HG03064 (cell line): ENCODE data around the gene PRR4.

ENCODE experiments used
- ATAC-seq: cut with Tn5 transposase; IDR thresholded peaks from one replicate; pipeline ENCODE4 v1.9.1; 2021; ENCODE audit warnings: low read depth; ENCODE audit not compliant: unreplicated experiment

Gene PRR4

GRCh38 chr12:10849425-10849878 is at the start of gene PRR4:
PRR4 (minus strand) TSS chr12:10849475; CDS start chr12:10849437, 38 bp downstream.
- ATAC-seq, result no peak

DNA sequence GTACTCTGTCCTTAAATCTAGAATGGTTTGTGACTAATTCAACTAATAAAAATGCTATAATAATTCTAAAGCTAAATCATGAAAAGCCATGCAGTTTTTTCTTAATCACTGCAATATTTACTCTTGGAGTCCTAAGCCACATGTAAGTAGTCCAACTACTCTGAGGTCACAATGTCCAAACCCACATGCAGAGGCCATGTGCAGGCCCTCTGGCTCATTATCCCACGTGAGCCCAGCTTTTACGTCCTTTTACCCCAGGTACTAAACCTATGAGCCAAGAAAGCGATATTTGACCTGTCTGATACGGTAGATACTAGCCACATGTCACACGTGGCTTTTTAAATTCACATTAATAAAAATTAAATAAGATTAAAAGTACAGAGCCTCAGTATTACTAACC is 47.6 kb upstream of the PRR4 start:
- ATAC-seq, result no peak

DNA sequence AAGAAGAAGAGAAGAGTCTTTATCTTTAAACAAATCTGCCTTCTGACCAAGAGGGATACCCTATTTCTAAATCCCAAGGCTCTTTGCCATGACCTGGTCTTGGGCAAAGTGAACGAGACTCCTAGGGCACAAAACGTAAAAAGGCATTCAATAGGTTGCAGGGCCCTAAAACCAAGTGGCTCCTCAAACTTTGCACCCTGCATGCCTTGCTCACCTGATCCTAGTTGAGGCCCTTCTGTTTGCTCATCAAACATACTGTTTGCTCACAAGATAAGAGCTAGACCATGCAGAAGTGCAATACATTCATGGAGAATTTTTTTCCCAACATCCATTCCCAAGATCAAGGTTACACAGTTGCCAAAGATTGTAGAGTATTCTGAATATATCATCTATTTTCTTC is 42.7 kb upstream of the PRR4 start:
- no peak for ATAC-seq

- ATAC-seq, result no peak
These were observed 40.0 kb upstream of the PRR4 start for GRCh38 chr12:10889226-10889625.

GRCh38 chr12:10884086-10884725 is 34.9 kb upstream of the PRR4 start, which contains the start of gene PRH1:
PRH1 (minus strand) TSS chr12:10884255; CDS start chr12:10884217, 38 bp downstream.
- no peak for ATAC-seq

DNA sequence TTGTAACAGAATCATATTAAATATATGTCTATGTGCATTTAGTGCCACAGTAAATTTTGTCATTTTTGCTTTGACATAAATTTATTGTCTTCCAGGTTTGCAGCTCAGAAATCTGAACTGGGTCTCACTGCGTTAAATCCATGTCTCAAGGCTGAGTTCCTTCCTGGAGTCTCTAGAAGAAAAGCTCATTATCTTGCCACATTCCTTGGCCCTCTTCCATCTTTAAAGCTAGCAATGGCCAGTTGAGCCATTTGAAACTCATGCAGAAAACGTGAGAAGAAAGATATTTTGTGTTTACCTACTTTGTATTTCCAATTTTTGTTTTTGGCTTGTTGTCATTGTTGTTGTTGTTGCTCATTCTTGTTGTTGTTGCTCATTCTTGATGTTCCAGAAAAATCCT is 24.1 kb upstream of the PRR4 start:
- ATAC-seq, result no peak

DNA sequence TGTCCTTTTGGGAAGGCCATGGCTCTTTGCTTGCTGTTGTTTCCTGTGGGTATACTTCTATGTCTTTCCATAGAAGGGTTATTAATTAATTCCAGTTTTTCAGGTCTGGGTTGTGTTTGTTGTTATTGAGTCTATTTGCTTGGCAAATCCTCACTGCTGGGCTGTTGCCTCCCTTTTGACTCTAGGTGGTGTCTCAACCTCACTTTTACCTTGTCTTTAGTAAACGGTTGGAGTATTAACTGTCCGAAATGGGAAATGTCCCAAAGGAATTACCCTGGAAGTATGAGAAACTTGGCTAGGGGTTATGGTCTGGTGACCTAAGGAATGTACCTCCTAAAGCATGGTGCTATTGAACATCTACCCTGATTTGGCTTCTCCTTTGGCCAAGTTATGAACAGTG is 18.1 kb upstream of the PRR4 start:
- ATAC-seq, result no peak

DNA sequence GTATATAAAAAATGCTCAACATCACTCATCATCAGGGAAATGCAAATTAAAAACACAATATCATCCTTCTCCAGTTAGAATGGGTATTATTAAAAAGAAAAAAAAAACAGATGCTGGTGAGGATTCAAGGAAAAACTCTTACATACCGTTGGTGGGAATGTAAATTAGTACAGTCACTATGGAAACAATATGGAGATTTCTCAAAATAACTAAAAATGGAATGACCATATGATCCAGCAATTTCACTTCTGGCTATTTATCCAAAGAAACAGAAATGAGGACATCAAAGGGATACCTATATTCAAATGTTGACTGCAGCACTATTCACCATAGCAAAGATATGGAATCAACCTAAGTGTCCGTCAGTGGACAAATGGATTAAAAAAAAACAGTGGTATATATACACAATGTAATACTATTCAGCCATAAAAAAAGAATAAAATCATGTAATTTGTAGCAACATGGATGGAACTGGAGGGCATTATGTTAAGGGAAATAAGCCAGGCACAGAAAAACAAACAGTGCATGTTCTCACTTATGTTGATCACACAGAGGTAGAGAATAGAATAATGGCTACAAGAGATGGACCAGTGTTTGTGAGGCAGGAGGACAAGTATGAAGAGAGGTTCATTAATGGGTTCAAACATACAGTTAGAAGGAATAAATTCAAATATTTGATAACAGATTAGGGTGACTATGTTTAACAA is 14.4 kb upstream of the PRR4 start:
- ATAC-seq, result no peak

GRCh38 chr12:10861366-10861765 is 12.1 kb upstream of the PRR4 start:
- ATAC-seq, result no peak

DNA sequence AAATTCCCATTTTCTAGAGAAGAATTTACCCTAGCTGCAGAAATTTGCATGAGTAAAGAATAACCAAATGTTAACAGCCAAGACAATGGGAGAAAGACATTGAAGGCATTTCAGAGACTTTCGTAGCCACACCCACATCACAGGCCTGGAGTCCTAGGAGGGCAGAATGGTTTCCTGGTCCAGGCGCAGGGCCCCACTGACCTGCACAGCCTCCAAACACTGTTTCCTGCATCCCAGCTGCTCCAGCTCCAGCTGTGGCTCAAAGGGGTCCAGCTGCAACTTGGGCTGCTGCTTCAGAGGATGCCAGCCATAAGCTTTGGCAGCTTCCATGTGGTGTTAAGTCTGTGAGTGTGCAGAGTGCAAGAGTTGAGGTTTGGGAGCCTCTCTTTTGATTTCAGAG is 6.5 kb upstream of the PRR4 start:
- ATAC-seq, result no peak

- no peak for ATAC-seq
These were observed 4.5 kb upstream of the PRR4 start for GRCh38 chr12:10853776-10854175.

- no peak for ATAC-seq
These were observed 2.1 kb upstream of the PRR4 start for GRCh38 chr12:10851243-10851858.

DNA sequence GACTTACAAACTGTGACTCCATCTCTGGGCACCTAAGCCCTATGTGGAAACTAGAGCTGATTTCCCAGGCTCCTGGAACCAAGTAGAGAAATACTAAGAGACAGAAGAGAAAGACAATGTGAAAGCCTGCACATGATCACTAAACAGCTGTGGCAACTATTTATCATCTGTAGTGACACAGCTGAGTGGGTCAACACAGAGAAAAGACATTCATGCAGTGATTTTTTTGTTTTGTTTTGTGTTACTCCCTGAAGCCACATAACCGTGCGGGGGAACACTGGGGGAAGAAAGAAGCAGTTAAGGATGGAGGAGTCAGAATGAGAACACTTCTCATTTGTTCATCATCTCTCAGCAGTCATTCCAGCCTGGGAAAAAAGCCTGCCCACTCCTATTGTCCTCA is 1.5 kb downstream of the PRR4 start:
- no peak for ATAC-seq

- no peak for ATAC-seq
These were observed 6.4 kb downstream of the PRR4 start for GRCh38 chr12:10842862-10843261.

- ATAC-seq, result no peak
These were observed 10.8 kb downstream of the PRR4 start for GRCh38 chr12:10838461-10838860.

DNA sequence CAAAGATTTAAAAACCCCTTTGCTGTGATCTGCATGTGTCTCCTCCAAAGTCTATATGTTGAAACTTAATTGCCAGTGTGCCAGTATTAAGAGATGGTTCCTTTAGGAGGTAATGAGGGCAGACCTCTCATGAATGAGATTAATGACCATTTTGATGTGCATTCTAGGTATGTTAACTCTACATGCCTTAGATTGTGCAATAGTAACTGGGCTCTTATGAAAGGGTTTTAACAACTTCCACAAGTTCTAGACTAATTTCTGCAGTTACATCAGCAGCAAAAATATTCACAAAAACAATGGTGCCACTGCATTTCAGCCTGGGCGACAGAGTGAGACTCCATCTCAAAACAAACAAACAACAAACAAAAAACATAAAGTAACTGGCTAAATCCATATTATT is 19.3 kb downstream of the PRR4 start:
- ATAC-seq, result no peak

- no peak for ATAC-seq
These were observed 23.0 kb downstream of the PRR4 start, which contains the start of gene TAS2R10 for GRCh38 chr12:10826258-10826657. TAS2R10 (minus strand) TSS chr12:10826358; CDS start chr12:10826269, 89 bp downstream.

DNA sequence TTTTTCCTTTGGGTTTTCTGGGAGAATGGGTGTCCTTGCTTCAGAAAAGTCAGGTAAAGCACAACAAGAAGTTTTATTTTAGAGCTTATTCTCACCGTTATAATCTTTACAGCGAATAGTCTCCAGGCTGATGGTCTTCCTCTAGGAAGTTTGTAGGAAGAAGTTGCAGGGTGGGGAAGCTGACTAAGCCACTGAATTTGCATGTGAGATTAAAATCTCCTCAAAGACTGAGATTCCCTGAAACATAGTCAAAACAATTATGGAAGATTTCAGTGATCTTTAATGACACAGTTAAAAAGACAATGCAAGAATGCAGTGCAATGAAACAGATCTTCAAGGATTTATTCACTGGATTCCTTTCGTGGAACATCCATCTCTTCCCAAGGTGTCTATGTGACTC is 24.3 kb downstream of the PRR4 start:
- no peak for ATAC-seq

DNA sequence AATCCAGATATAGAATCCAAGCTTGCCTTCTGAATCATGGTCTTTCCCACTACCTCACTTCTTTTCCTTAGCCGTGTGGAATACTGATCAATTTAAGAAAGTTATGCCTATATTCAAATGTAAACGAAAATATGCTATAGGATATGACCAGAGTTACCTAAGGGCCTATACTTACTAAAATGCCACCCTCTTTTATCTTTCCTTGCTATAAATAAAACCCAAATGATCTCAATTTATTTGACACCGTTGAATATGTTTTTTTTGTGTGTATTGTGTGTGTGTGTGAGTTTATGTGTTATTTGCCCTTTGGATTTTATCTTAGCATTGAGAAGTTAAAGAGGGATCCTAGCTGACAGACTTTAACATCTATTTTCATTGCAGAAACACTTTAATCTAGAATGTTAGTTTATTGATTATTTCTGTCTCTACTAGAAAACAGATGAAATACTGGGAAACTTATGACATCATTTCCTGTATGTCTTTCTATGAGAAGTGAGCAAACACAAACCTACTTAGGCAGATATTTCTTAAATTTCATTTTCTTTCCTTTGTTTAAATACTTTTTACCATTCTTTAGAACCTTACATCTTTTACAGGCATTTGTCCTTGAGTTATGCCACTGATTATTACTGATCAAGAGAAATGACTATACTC is 37.3 kb downstream of the PRR4 start:
- ATAC-seq, result no peak

DNA sequence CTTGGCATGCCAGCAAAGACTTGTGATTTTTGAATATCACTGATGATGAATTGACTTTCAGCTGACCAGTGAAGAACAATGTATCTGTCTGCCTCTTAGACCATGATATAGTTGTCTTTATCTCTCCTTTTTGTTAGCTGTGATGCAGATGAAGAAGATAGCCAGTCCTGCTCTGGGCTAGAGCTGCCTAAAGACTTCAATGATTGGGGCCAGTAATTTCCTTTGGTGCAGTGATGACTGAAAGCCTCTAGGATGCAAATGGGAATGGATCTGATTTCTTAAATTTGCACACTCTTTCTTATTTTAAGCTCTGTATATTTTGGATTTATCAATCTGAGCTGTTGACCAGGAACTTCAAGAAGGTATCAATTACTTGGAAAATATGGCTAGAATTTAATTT is 39.2 kb downstream of the PRR4 start, which contains the start of gene TAS2R9:
Gene TAS2R9, minus strand, starts transcription at position 101 of the 400 bp plus-strand sequence. Its CDS starts 93 bp downstream, at position 8.
- ATAC-seq, result no peak

DNA sequence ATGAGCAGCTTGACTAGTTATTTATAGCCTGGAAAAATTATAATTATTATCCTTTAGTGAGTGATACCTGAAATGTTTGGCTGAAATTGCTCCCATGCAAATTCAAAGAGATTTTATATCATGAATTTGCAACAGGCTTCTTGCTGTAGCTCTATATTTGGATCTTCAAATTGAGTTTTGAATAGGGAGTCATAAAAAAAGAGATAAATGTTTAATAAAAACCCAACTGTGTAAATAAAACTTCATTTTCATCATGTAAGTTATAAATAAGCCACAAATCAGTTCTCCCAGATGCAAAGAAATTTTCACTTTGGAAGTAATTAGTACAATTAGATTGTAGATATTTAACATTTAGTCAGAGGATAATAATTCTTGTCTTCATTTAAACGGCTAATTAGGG is 42.1 kb downstream of the PRR4 start, which contains the start of gene TAS2R8:
Gene TAS2R8, minus strand, starts transcription at position 101 of the 400 bp plus-strand sequence. CDS start 306 bp downstream, outside the sequence.
- ATAC-seq, result no peak
